Measurements from ENCODE around the gene DCST2.

- TF ChIP-seq EZH2phosphoT487 (IDR thresholded peaks at IDR 0.05; ENCODE audit: borderline replicate concordance, low read length) (no peak), EZH2 (IDR thresholded peaks at IDR 0.05; ENCODE audit: low read length, unreplicated experiment) (no peak)
- TF ChIP-seq, protein P1, sequence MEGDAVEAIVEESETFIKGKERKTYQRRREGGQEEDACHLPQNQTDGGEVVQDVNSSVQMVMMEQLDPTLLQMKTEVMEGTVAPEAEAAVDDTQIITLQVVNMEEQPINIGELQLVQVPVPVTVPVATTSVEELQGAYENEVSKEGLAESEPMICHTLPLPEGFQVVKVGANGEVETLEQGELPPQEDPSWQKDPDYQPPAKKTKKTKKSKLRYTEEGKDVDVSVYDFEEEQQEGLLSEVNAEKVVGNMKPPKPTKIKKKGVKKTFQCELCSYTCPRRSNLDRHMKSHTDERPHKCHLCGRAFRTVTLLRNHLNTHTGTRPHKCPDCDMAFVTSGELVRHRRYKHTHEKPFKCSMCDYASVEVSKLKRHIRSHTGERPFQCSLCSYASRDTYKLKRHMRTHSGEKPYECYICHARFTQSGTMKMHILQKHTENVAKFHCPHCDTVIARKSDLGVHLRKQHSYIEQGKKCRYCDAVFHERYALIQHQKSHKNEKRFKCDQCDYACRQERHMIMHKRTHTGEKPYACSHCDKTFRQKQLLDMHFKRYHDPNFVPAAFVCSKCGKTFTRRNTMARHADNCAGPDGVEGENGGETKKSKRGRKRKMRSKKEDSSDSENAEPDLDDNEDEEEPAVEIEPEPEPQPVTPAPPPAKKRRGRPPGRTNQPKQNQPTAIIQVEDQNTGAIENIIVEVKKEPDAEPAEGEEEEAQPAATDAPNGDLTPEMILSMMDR (conservative IDR thresholded peaks at IDR 0.05; ENCODE audit: low read depth, low read length), result no peak
Measured at GRCh38 chr1:155051342-155051776, 17.8 kb upstream of the DCST2 start.

All from PC-3 (cell line).